Activated CD8-positive, alpha-beta memory T cell treated with anti-CD3 and anti-CD28 coated beads, Interleukin-2, amount 50 U/mL, for 4 hours (primary cell): ENCODE results near the gene TENT4A.

Source experiments
- DNase-seq: peaks from one replicate; pipeline ENCODE4 v3.0.0-alpha.2; 2020

TENT4A gene

GRCh38 chr5:6775571-6775970, 62.3 kb downstream of the TENT4A start:
- no peak for DNase-seq

GRCh38 chr5:6780802-6781391, 67.7 kb downstream of the TENT4A start:
- no peak for DNase-seq

GRCh38 chr5:6781716-6782115, 68.5 kb downstream of the TENT4A start:
- no peak for DNase-seq

GRCh38 chr5:6783787-6784186, 70.6 kb downstream of the TENT4A start:
- no peak for DNase-seq

- no peak for DNase-seq
Observed at GRCh38 chr5:6784481-6784880, 71.2 kb downstream of the TENT4A start.

GRCh38 chr5:6785161-6785860, 72.1 kb downstream of the TENT4A start:
- DNase-seq, result no peak

GRCh38 chr5:6785861-6786180, 72.6 kb downstream of the TENT4A start:
- no peak for DNase-seq

GRCh38 chr5:6786786-6787495, 73.7 kb downstream of the TENT4A start:
- no peak for DNase-seq

GRCh38 chr5:6787941-6788340, 74.7 kb downstream of the TENT4A start:
- no peak for DNase-seq

GRCh38 chr5:6788439-6788838, 75.2 kb downstream of the TENT4A start:
- no peak for DNase-seq

- no peak for DNase-seq
Observed at GRCh38 chr5:6788956-6789649, 75.9 kb downstream of the TENT4A start.

GRCh38 chr5:6790346-6790865, 77.2 kb downstream of the TENT4A start:
- DNase-seq, result no peak

- DNase-seq, result no peak
Observed at GRCh38 chr5:6791031-6791430, 77.8 kb downstream of the TENT4A start.

GRCh38 chr5:6792376-6792775, 79.1 kb downstream of the TENT4A start:
- no peak for DNase-seq

- DNase-seq, result no peak
Observed at GRCh38 chr5:6792911-6793471, 79.8 kb downstream of the TENT4A start.

- DNase-seq, result no peak
Observed at GRCh38 chr5:6801236-6801635, 88.0 kb downstream of the TENT4A start.

GRCh38 chr5:6803981-6804550, 90.8 kb downstream of the TENT4A start:
- DNase-seq, result no peak

- no peak for DNase-seq
Observed at GRCh38 chr5:6804766-6805501, 91.7 kb downstream of the TENT4A start.

- DNase-seq, result no peak
Observed at GRCh38 chr5:6805841-6806240, 92.6 kb downstream of the TENT4A start.
